CD4-positive, alpha-beta T cell (primary cell): ENCODE data around the gene DCHS1. TPM values are rescaled to one million over a fixed set of nuclear protein-coding genes. Genes with fewer than 3 reads are reported as not detected.

Experiments
- ATAC-seq: fragments of 200-7000 bp; cut with Tn5 transposase; one replicate; pipeline ENCODE4 v1.10.0; 2022; ENCODE audit warnings: mild to moderate bottlenecking; ENCODE audit not compliant: poor library complexity
- CTCF ChIA-PET: fragments of 350-600 bp; sonication (Branson Sonifier 250); formaldehyde crosslinking; loops from one replicate; lab custom pipeline; 2021; ENCODE audit warnings: antibody characterized with exemption, inconsistent platforms; lab: Charles Lee
- POLR2A ChIA-PET: fragments of 350-600 bp; sonication (Branson Sonifier 250); formaldehyde crosslinking; loops from one replicate; lab custom pipeline; 2021; ENCODE audit warnings: antibody characterized with exemption, inconsistent platforms; lab: Charles Lee
- DNase-seq, 14 experiments: peaks; one replicate each; pipeline ENCODE4 v3.0.0-alpha.2; 2013 to 2020; ENCODE audit warnings: mixed read lengths in 2 of 14
- H3K27ac ChIP-seq, 2 donors: one replicate each; pipeline versions ENCODE4 v1.5.1 to v1.7.0; 2013; ENCODE audit warnings: low read length in 2 of 2, low read depth in 1 of 2, mild to moderate bottlenecking in 1 of 2
- H3K27me3 ChIP-seq, 2 experiments: 1 replicate in 1 of 2; 2 replicates in 1 of 2; pipeline versions ENCODE4 v1.6.1 to v1.7.0; 2013; ENCODE audit warnings: low read length in 2 of 2, control low read depth in 1 of 2, mild to moderate bottlenecking in 1 of 2, moderate library complexity in 1 of 2; ENCODE audit not compliant: insufficient read depth in 2 of 2, control insufficient read depth in 1 of 2
- H3K36me3 ChIP-seq: one replicate; pipeline ENCODE4 v1.6.1; 2013; ENCODE audit warnings: low read length, control low read depth; ENCODE audit not compliant: insufficient read depth
- H3K4me1 ChIP-seq: one replicate; pipeline ENCODE4 v1.6.1; 2013; ENCODE audit warnings: low read length, control low read depth; ENCODE audit not compliant: insufficient read depth
- H3K4me3 ChIP-seq: one replicate; pipeline ENCODE4 v1.5.1; 2013; ENCODE audit warnings: mild to moderate bottlenecking, low read length, moderate library complexity
- H3K9me3 ChIP-seq, 2 experiments: 1 replicate in 1 of 2; 2 replicates in 1 of 2; pipeline versions ENCODE4 v1.6.1 to v1.7.0; 2013; ENCODE audit warnings: low read length in 2 of 2, mild to moderate bottlenecking in 2 of 2, control low read depth in 1 of 2, moderate library complexity in 1 of 2; ENCODE audit not compliant: control insufficient read depth in 1 of 2, insufficient read depth in 1 of 2
- H3K27ac Mint-ChIP-seq: one replicate; pipeline ENCODE4 v1.8.0; 2020; ENCODE audit warnings: mixed read lengths
- H3K27me3 Mint-ChIP-seq: one replicate; pipeline ENCODE4 v1.8.0; 2021; ENCODE audit warnings: mixed read lengths
- H3K36me3 Mint-ChIP-seq: one replicate; pipeline ENCODE4 v1.8.0; 2021; ENCODE audit warnings: low read depth, mixed read lengths
- H3K4me1 Mint-ChIP-seq: one replicate; pipeline ENCODE4 v1.8.0; 2021; ENCODE audit warnings: low read depth, mixed read lengths
- H3K4me3 Mint-ChIP-seq: one replicate; pipeline ENCODE4 v1.8.0; 2020; ENCODE audit warnings: mild to moderate bottlenecking, mixed read lengths
- H3K9me3 Mint-ChIP-seq: one replicate; pipeline ENCODE4 v1.8.0; 2020; ENCODE audit warnings: mixed read lengths
- CTCF ChIP-seq: fragments of 200-600 bp; IDR thresholded peaks from one replicate; pipeline ENCODE4 v1.8.0; 2022; ENCODE audit warnings: antibody characterized with exemption, mild to moderate bottlenecking
- intact Hi-C, 2 experiments: fragments of 100-400 bp; cut with DNase I in 1 of 2; cut with micrococcal nuclease in 1 of 2; formaldehyde crosslinking; loops; one replicate each; pipeline versions ENCODE4 v1.15.1 to v1.9.0; 2023 to 2025; cut with DNase I, micrococcal nuclease
- total RNA-seq, 174 experiments: library from RNA in 2 of 174; stranded (reverse) in 2 of 174; gene quantifications; one replicate each; pipeline ENCODE4 v1.2.3 and lab custom pipeline; 2021 to 2026

DCHS1 gene
- total RNA-seq, 2 experiments from 2014 or later = 9.7 TPM

GRCh38 chr11:6642957-6643356, 12.7 kb downstream of the DCHS1 start:
- Mint-ChIP-seq H3K36me3 (peaks cover 7% of the 10 kb centered on the region), H3K27ac (no peak overlapping the region), H3K27me3 (no peaks in the 10 kb centered on the region), H3K4me3 (no peak overlapping the region), H3K9me3 (no peaks in the 10 kb centered on the region), H3K4me1 (no peaks in the 10 kb centered on the region)
- peaks cover 2% of the 10 kb centered on the region for H3K36me3 ChIP-seq
- TF ChIP-seq CTCF = no peak
- H3K4me1 ChIP-seq = peaks cover 43% of the 10 kb centered on the region
- no peaks in the 10 kb centered on the region for H3K27me3 ChIP-seq
- no peaks in the 10 kb centered on the region for H3K9me3 ChIP-seq
- H3K4me3 ChIP-seq = no peak overlapping the region
- intact Hi-C loops = no loop called here
- H3K27ac ChIP-seq = no peak overlapping the region
- ChIA-PET POLR2A (interaction anchor here (1.1 kb wide), 1 partner anchor 23 kb away, joined by 4 read pairs; the partner anchor contains the start of gene TPP1), CTCF (interaction anchor here (1.9 kb wide), 1 partner anchor 50 kb away, joined by 3 read pairs; no protein-coding TSS in a partner anchor)
- ATAC-seq = no peak
- DNase-seq = no peak

GRCh38 chr11:6640985-6641701, 14.5 kb downstream of the DCHS1 start:
- Mint-ChIP-seq H3K27ac (no peak overlapping the region), H3K9me3 (no peaks in the 10 kb centered on the region), H3K36me3 (peaks cover 7% of the 10 kb centered on the region), H3K4me3 (no peak overlapping the region), H3K27me3 (no peaks in the 10 kb centered on the region), H3K4me1 (no peaks in the 10 kb centered on the region)
- Histone ChIP-seq H3K4me3 (no peak overlapping the region), H3K4me1 (peaks cover 25% of the 10 kb centered on the region), H3K27ac (no peak overlapping the region), H3K36me3 (peaks cover 2% of the 10 kb centered on the region), H3K27me3 (no peaks in the 10 kb centered on the region), H3K9me3 (no peaks in the 10 kb centered on the region)
- ChIA-PET POLR2A (interaction anchor here (0.6 kb wide), 1 partner anchor 42 kb away, joined by 3 read pairs; the partner anchor contains the start of gene MRPL17), CTCF (no interaction called here)
- no peak for TF ChIP-seq CTCF
- intact Hi-C loops = no loop called here
- DNase-seq = no peak
- no peak for ATAC-seq

GRCh38 chr11:6640036-6640984, 15.3 kb downstream of the DCHS1 start:
- Histone ChIP-seq H3K4me3 (no peak overlapping the region), H3K27ac (no peak overlapping the region), H3K9me3 (no peaks in the 10 kb centered on the region), H3K27me3 (no peaks in the 10 kb centered on the region), H3K4me1 (peaks cover 16% of the 10 kb centered on the region), H3K36me3 (peaks cover 2% of the 10 kb centered on the region)
- ChIA-PET CTCF (no interaction called here), POLR2A (no interaction called here)
- Mint-ChIP-seq H3K36me3 (peaks cover 7% of the 10 kb centered on the region), H3K27ac (no peak overlapping the region), H3K4me1 (no peaks in the 10 kb centered on the region), H3K9me3 (no peaks in the 10 kb centered on the region), H3K27me3 (no peaks in the 10 kb centered on the region), H3K4me3 (no peak overlapping the region)
- no peak for DNase-seq
- no peak for TF ChIP-seq CTCF
- no peak for ATAC-seq
- intact Hi-C loops = no loop called here
